HepG2 (cell line): ENCODE results near the gene CX3CR1. TPM values are rescaled to one million over a fixed set of nuclear protein-coding genes. Genes with fewer than 3 reads are reported as not detected.

Source experiments
- ARNT2 ChIP-seq: sonication (generic); formaldehyde crosslinking; IDR thresholded peaks from 2 replicates; pipeline ENCODE4 v1.8.0; 2022; ENCODE audit warnings: mild to moderate bottlenecking, low read depth, missing genetic modification reagents, moderate library complexity
- CBFB ChIP-seq: sonication (generic); formaldehyde crosslinking; IDR thresholded peaks from 2 replicates; pipeline ENCODE4 v1.4.0; 2020; ENCODE audit warnings: missing genetic modification reagents
- FOXO4 ChIP-seq: sonication (generic); formaldehyde crosslinking; conservative IDR thresholded peaks from 2 replicates; pipeline ENCODE4 v1.8.1; 2023; ENCODE audit warnings: missing genetic modification reagents
- NAIF1 ChIP-seq: sonication (generic); formaldehyde crosslinking; IDR thresholded peaks from 2 replicates; pipeline ENCODE4 v1.5.0; 2020; ENCODE audit warnings: mild to moderate bottlenecking, missing genetic modification reagents, borderline replicate concordance
- NFRKB ChIP-seq: fragments of 450-650 bp; IDR thresholded peaks from 2 replicates; pipeline ENCODE4 v1.6.1; 2017
- RFX1 ChIP-seq: fragments of 450-650 bp; IDR thresholded peaks from 2 replicates; pipeline ENCODE4 v1.6.1; 2017
- SMC3 ChIP-seq: IDR thresholded peaks from 2 replicates; pipeline ENCODE4 v1.6.1; 2011; ENCODE audit warnings: low read length, improper control_type of control experiment
- TP53 ChIP-seq: sonication (generic); formaldehyde crosslinking; conservative IDR thresholded peaks from 2 replicates; pipeline ENCODE4 v1.4.0; 2020; ENCODE audit warnings: missing genetic modification reagents
- YY1 ChIP-seq: IDR thresholded peaks from 2 replicates; pipeline ENCODE4 v1.6.1; 2011; ENCODE audit warnings: low read length, low read depth, moderate library complexity, mild to moderate bottlenecking; ENCODE audit not compliant: insufficient read depth, insufficient replicate concordance
- ZNF598 ChIP-seq: sonication (generic); formaldehyde crosslinking; IDR thresholded peaks from 2 replicates; pipeline ENCODE4 v1.5.1; 2020; ENCODE audit warnings: mild to moderate bottlenecking, missing genetic modification reagents, borderline replicate concordance
- polyA plus RNA-seq, 8 experiments: library from polyadenylated mRNA; depleted of rRNA in 3 of 8; stranded (reverse) in 7 of 8; unstranded in 1 of 8; fragments of >200 nt; fragmentation: Illumina TruSeq in 4 of 8; extraction: Trizol in 4 of 8; gene quantifications; 2 replicates each; pipeline versions ENCODE4 v1.2.1 to v1.2.3, GENCODE V29; 2011 to 2016; ENCODE audit warnings: low read depth in 4 of 8, missing spikeins in 1 of 8, mixed read lengths in 1 of 8; ENCODE audit not compliant: insufficient read depth in 1 of 8
- total RNA-seq, 5 experiments: library from RNA; depleted of rRNA; stranded (reverse); fragments of >200 nt; fragmentation: Illumina TruSeq; extraction: Trizol; gene quantifications; 2 replicates each; pipeline ENCODE4 v1.2.3, GENCODE V29; 2016; ENCODE audit warnings: low read depth in 1 of 5
- TF ChIP-seq, protein P1 (sequence below), 2 experiments: sonication (generic) in 1 of 2; formaldehyde crosslinking in 1 of 2; IDR thresholded peaks; 2 replicates each; pipeline versions ENCODE4 v1.6.1 to v1.9.0; 2014 to 2022; ENCODE audit warnings: antibody characterized with exemption in 1 of 2, borderline replicate concordance in 1 of 2, inconsistent platforms in 1 of 2, low read depth in 1 of 2, missing genetic modification reagents in 1 of 2
- TF ChIP-seq, protein P2 (sequence below): sonication (generic); formaldehyde crosslinking; conservative IDR thresholded peaks from 2 replicates; pipeline ENCODE4 v1.8.0; 2022; ENCODE audit warnings: low read depth, missing genetic modification reagents
- TF ChIP-seq, protein P3 (sequence below): sonication (generic); formaldehyde crosslinking; conservative IDR thresholded peaks from 2 replicates; pipeline ENCODE4 v1.4.0; 2020; ENCODE audit warnings: mild to moderate bottlenecking, missing genetic modification reagents, moderate library complexity
- TF ChIP-seq, protein P4 (sequence below): sonication (generic); formaldehyde crosslinking; IDR thresholded peaks from 2 replicates; pipeline ENCODE4 v1.4.0; 2020; ENCODE audit warnings: missing genetic modification reagents

Gene CX3CR1
- total and polyA plus RNA-seq, 2 of the 13 experiments (the other 11 are each of a cell fraction or from before 2014, with no cell fraction given) = not detected

GRCh38 chr3:39317571-39318169 is 37.8 kb upstream of the CX3CR1 start (continued):
- TF ChIP-seq, protein P1, sequence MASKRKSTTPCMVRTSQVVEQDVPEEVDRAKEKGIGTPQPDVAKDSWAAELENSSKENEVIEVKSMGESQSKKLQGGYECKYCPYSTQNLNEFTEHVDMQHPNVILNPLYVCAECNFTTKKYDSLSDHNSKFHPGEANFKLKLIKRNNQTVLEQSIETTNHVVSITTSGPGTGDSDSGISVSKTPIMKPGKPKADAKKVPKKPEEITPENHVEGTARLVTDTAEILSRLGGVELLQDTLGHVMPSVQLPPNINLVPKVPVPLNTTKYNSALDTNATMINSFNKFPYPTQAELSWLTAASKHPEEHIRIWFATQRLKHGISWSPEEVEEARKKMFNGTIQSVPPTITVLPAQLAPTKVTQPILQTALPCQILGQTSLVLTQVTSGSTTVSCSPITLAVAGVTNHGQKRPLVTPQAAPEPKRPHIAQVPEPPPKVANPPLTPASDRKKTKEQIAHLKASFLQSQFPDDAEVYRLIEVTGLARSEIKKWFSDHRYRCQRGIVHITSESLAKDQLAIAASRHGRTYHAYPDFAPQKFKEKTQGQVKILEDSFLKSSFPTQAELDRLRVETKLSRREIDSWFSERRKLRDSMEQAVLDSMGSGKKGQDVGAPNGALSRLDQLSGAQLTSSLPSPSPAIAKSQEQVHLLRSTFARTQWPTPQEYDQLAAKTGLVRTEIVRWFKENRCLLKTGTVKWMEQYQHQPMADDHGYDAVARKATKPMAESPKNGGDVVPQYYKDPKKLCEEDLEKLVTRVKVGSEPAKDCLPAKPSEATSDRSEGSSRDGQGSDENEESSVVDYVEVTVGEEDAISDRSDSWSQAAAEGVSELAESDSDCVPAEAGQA (IDR thresholded peaks at IDR 0.05; ENCODE audit: low read depth) = 0 out of 2 replicates have a peak, but pooled peaks have one; percentile 25
- TF ChIP-seq, protein P1 (CRISPR knock-in tag; IDR thresholded peaks at IDR 0.05; ENCODE audit: borderline replicate concordance) = no peak
- TF ChIP-seq, protein P2, sequence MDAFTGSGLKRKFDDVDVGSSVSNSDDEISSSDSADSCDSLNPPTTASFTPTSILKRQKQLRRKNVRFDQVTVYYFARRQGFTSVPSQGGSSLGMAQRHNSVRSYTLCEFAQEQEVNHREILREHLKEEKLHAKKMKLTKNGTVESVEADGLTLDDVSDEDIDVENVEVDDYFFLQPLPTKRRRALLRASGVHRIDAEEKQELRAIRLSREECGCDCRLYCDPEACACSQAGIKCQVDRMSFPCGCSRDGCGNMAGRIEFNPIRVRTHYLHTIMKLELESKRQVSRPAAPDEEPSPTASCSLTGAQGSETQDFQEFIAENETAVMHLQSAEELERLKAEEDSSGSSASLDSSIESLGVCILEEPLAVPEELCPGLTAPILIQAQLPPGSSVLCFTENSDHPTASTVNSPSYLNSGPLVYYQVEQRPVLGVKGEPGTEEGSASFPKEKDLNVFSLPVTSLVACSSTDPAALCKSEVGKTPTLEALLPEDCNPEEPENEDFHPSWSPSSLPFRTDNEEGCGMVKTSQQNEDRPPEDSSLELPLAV (CRISPR knock-in tag) = no peak
- no peak for TF ChIP-seq FOXO4 (CRISPR knock-in tag)
- TF ChIP-seq CBFB (CRISPR knock-in tag) = peak; percentile 72
- no peak for TF ChIP-seq NAIF1 (CRISPR knock-in tag)
- TF ChIP-seq, protein P3, sequence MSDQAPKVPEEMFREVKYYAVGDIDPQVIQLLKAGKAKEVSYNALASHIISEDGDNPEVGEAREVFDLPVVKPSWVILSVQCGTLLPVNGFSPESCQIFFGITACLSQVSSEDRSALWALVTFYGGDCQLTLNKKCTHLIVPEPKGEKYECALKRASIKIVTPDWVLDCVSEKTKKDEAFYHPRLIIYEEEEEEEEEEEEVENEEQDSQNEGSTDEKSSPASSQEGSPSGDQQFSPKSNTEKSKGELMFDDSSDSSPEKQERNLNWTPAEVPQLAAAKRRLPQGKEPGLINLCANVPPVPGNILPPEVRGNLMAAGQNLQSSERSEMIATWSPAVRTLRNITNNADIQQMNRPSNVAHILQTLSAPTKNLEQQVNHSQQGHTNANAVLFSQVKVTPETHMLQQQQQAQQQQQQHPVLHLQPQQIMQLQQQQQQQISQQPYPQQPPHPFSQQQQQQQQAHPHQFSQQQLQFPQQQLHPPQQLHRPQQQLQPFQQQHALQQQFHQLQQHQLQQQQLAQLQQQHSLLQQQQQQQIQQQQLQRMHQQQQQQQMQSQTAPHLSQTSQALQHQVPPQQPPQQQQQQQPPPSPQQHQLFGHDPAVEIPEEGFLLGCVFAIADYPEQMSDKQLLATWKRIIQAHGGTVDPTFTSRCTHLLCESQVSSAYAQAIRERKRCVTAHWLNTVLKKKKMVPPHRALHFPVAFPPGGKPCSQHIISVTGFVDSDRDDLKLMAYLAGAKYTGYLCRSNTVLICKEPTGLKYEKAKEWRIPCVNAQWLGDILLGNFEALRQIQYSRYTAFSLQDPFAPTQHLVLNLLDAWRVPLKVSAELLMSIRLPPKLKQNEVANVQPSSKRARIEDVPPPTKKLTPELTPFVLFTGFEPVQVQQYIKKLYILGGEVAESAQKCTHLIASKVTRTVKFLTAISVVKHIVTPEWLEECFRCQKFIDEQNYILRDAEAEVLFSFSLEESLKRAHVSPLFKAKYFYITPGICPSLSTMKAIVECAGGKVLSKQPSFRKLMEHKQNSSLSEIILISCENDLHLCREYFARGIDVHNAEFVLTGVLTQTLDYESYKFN (CRISPR knock-in tag) = peak; percentile 94
- peak; percentile 44 for TF ChIP-seq SMC3
- no peak for TF ChIP-seq NFRKB
- TF ChIP-seq TP53 (CRISPR knock-in tag) = no peak
- peak; percentile 63 for TF ChIP-seq YY1
- TF ChIP-seq, protein P4, sequence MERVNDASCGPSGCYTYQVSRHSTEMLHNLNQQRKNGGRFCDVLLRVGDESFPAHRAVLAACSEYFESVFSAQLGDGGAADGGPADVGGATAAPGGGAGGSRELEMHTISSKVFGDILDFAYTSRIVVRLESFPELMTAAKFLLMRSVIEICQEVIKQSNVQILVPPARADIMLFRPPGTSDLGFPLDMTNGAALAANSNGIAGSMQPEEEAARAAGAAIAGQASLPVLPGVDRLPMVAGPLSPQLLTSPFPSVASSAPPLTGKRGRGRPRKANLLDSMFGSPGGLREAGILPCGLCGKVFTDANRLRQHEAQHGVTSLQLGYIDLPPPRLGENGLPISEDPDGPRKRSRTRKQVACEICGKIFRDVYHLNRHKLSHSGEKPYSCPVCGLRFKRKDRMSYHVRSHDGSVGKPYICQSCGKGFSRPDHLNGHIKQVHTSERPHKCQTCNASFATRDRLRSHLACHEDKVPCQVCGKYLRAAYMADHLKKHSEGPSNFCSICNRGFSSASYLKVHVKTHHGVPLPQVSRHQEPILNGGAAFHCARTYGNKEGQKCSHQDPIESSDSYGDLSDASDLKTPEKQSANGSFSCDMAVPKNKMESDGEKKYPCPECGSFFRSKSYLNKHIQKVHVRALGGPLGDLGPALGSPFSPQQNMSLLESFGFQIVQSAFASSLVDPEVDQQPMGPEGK (CRISPR knock-in tag) = no peak; the same call in 1 of the 2 replicates
- no peak for TF ChIP-seq RFX1
- no peak for TF ChIP-seq ARNT2
- TF ChIP-seq ZNF598 = no peak
